A204.1 (cell line): Measurements from ENCODE around the gene FGF22.
"Not testable (repeated sequence)": the region's sequence is repeated elsewhere in the genome, so short reads cannot be mapped to it uniquely, and the experiment has no call there.

ENCODE experiments used
- FAIRE-seq: peaks from 2 replicates; lab custom pipeline; 2012; peaks lifted over from hg19 to GRCh38; lab: Jason Lieb, UNC

FGF22 gene

DNA sequence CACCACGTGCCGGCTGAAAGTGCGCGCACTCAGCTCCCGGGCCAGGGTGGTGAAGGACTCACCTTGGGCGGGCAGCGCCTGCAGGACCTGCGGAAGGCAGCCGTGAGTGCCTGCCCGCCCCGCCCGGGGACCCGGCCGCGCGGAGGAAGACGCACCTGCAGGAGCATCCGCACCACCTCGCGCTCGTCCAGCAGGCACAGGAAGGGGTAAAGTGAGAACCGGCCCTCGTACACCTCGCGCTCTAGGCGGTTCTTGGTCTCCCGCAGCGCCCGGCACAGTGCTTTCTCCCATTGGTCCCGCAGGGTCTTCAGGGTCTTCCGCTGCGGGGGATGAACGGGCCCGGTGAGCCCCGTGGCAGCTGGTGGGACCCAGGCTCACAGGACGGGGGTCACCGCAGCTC lies 17.0 kb upstream of the FGF22 start:
- no peak for FAIRE-seq

DNA sequence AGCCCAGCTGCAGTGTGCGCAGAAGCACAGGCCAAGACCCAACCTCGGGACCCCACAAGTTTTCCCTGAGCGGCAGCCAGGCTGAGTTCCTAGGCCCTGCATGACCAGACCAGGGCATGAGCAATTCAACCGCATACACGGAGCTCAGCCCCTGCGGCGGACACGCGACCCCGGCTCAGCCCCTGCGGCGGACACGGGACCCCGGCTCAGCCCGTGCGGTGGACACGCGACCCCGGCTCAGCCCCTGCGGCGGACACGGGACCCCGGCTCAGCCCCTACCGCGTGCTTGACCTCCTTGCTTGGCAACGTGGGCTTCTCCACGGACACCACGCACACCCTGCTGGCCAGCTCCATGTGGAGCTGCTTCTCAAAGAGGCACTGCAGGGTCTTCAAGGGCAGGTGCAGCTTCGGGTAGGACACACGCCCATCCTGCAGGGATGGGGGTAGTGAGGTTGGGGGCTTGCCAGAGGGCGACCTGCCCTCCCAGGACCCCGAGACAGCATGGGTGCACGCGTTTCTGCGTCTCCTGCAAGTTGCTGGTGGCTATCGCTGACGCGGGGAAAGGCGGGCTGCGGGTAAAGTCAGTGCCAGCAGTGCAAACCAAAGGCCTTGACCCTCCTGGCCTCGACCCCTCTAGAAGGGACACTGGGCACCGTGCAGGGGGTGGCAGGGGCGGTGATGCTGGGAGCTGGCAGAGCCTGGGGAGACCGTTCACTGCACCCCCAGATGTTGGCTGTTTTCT lies 16.3 kb upstream of the FGF22 start:
- FAIRE-seq = no peak

DNA sequence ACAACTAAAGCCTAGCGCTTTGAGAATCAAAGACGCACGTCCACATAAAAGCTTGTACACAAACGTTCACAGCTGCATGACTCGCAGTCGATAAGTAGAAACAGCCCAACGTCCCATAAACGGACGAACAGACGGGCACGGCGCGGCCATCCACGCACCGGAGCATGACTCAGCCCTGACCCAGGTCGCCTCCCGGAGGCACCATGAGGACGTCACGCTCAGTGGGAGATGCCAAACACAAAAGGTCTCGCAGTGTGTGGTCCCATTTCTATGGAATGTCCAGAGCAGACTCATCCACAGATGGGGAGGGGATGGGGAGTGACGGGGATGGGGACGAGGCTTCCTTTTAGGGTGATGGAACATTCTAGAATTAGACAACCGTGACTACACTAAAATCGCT lies 15.7 kb upstream of the FGF22 start:
- no peak for FAIRE-seq

DNA sequence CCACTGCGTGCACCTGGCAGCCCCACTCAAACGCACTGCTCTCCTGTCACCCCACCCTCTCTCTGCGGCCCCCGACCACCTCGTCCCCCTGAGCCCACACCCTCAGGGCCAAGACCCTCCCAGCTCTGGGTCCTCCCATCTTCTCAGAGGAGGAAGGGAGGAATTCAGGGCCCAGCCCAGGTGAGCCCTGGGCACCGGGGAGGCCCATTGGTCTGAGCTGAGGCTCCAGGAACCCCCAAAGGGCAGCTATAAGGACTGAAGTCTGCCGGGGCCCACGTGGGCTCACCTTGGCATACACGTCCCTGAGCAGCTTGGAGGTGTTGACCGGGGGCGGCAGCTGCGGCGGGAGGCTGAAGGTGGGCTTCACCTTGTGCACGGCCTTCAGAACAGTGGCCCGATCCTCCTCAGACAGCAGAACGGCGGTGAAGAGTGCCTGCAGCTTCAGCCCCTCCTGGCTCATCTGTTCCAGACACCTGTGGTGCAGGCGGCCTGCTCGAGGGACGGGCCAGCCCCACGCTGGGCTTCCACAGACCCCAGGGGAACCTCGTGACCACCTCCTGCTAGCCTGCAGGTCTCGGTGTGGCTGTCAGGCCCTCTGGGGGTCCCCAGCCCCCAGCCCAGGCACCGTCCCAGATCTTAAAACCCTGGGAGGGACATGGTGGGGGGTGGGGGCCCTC lies 15.1 kb upstream of the FGF22 start:
- no peak for FAIRE-seq

DNA sequence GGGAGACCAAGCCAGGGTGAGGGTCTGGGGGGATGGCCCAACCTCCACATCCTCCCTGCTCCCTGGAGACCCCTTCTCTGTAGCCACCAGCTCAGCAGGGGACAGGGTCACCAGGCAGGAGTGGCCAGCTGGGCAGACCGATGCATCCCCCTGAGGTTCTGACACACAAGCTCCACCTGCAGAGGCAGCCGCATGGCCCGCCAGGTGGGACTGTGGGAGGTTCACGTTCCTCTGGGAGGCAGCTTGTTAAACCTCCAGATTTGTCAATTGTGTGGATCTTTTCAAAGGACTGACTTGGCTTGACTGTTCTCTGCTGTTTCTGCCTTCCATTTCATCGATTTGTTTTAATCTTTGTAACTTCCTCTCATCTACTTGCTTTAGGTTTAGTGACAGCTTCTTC lies 14.4 kb upstream of the FGF22 start:
- FAIRE-seq = no peak

DNA sequence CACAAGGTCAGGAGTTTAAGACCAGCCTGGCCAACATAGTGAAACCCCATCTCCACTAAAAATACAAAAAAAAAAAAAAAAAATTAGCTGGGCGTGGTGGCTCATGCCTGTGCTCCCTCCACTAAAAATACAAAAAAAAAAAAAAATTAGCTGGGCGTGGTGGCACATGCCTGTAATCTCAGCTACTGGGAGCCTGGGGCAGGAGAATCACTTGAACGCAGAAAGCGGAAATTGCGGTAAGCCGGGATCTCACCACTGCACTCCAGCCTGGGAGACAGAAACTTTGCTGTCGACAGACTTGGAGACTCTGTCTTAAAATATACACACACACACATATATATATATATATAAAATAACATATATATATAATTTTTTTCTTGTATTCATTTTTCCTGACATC lies 13.1 kb upstream of the FGF22 start:
- FAIRE-seq = not testable (repeated sequence)

DNA sequence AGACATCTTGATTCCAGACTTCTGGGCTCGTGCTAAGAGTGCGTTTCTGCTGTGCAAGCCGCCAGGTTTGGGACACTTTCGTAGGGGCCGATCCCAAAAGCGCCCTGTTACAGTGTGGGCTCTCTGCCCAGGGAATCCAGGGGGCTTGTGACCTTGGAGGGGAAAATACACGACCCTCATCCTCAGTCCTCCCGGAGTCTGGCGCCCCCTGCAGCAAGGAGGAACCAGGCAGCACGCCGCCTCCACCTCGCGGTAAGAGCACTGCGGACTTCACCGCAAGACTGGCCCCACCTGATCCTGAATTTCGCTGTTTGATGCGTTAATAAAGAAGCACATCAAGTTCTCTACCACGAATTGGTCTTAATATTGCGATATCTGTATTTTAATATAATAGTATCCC lies 11.5 kb upstream of the FGF22 start:
- FAIRE-seq = no peak

DNA sequence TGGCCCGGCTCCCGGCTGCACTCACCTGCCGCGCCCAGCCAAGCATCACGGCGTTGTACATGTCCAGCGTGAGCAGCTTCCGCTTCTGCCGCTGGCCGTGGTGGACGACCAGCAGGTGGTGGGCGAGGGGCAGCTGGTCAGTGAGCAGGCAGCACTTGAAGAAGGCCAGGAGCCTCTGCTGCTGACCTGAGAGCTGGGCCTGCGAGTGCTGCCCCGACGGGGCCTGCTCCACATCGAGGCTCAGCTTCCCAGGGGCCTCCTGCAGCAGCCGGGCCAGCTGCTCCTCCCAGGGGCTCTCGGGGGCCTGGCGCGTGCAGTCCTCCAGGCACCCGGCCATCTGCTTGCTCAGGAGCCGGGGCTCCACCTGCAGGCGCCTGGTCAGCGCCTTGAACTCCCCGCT lies 10.2 kb upstream of the FGF22 start:
- not testable (repeated sequence) for FAIRE-seq

DNA sequence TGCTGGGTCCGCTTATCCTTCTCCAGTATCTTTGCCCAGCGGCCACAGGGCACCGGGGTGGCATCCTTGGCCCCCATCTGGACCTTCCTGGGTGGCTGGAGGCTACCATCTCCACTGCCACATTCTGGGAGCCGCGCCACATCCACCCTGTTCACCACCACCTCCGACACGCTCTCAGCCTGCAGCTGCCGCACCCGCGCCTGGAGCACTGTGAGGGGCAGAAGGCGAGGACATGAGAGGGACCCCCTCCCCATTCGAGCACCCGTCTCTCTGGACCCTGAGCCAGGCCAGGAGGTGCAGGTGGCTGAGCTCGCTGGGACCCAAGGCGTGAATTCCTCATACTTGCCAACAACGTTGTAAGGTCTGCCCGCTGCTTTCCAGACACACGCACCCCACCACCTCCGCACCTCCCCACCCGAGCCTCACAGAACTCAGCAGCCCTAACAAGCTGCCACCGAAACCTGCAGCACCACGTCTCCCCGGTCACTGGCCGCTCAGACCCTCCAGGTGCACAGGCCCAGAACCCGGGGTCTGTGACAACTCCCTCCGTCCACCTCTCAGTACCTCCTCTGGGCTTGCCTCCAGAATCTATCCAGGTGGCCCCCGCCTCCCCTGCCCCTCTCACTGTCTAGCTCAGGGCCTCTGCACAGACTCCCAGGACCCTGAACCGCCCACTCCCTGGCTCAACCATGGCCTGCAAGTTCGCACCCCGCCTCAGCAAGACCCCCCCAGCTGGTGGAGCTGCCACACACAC lies 9.5 kb upstream of the FGF22 start:
- FAIRE-seq = no peak

DNA sequence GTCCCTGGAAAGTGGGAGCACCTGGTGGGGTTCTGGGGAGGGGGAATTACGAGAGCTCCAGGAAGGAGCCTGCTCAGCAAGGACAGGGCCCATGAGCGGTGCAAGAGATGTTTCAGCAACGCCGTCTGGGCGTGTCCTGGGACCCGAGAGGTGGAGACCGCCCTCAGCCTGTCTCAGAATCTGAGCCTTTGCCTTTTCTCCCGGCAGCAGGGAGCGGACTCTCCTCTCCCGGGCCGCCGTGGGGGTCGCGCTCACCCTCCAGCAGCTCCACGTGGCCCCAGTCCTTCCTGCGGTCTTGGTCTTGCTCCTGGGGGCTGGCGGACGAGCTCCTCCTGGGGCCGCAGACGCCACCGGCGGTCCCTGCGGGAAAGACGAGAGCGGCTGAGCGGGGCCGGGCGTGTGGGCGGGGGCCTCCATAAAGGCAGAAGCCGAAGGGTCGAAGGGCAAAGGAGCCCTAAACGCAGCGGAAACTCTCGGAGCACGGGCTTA lies 7.1 kb upstream of the FGF22 start:
- FAIRE-seq = no peak

DNA sequence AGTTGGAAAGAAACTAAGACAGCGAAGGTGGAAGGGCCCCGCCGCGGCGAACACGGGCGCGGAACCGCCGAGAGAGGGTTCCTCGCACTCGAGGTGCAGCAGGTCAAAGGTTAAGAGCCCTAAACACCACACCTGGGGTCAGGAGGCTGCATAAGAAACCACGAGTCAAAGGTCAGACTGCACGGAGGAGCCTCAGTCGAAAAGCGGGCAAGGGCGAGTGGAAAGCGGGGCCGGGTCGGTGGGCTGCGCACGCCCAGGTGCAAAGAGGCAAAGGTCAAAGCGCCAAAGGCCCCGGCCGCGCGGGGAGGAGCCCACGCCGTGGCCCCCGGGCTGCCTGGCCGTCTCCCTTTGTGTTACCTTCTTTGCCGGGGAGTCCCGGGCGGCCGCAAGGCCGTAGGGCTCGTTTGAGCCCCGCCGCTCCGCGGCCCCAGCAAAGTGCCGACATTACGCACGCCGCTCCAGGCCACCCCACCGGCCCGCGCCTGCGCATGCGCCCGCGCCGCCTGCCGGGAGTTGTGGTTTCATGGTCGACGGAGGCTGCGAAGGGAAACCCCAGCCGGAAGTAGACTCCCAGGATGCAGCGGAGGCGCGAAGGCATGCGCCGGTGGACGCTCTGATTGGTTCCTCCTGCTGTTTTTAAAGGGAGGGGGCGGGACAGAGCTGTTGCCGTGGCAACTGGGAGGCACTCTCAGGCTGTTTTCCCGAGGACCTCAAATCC lies 6.5 kb upstream of the FGF22 start, which contains the start of gene POLRMT:
Gene POLRMT, minus strand, starts transcription at position 470 of the 718 bp plus-strand sequence. Its CDS starts 25 bp downstream, at position 445.
- FAIRE-seq = peak; percentile 84

DNA sequence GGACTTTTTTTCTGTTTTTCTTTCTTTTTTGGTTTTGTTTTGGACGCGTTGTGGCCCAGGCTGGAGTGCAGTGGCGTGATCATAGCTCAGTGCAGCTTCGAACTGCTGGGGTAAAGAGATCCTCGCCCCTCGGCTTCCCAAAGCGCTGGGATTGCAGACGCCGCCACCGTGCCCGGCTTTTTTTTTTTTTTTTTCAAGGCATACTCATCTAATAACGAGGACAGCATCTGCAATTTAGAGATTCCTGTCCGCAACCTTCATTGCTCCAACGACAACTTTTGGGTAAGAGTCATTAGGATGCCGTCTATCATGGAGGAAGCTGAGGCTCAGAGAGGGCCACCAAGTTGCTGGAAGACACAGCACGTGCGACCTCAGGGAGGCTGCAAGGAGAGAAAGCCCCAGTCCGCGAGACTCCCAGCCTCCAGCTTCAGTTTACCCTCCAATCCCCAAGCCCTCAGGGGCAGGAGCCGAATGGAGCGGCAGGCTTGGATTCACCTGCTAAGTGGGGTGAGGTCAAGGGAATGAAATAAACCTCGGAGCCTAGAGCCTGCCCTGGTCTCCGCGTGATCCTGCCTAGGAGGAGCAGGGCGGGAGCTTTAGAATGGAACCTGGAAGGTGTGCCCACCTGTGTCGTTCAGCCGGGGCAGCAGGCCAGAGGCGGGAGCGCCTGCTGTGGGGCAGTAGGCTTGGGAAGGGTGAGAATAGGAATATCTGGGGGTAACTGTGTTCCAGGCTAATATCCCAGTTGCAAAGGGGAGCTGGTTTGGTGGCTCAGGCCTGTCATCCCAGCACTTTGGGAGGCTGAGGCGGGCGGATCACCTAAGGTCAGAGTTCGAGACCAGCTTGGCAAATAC lies 5.7 kb upstream of the FGF22 start:
- no peak for FAIRE-seq

DNA sequence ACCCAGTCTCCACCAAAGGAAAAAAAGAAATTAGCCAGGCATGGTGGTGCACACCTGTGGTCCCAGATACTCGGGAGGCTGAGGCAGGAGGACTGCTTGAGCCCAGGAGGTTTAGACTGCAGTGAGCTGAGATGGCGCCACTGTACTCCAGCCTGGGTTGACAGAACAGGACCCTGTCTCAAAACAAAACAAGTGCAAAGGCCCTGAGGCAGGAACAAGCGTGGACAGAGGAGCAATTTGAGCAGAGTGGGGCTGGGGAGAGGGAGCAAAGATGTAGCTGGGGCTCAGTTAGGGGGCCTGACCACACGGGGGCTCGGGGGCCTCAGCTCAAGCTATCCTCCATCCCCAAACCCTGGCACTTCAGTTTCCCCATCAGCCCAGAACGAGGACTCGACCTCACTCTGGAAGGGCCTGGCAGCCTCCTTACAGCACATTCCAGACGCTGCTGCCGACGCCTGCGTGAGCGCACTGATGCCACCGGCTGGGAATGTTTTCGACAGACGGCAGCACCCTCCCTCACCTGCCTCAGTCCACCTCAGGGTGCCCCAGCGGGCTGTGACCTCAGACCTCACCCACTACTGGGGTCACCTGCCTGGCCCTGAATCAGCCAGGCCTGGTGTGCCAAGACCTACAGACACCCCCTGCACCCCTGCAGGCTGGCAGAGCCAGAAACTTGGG lies 4.6 kb upstream of the FGF22 start:
- no peak for FAIRE-seq

DNA sequence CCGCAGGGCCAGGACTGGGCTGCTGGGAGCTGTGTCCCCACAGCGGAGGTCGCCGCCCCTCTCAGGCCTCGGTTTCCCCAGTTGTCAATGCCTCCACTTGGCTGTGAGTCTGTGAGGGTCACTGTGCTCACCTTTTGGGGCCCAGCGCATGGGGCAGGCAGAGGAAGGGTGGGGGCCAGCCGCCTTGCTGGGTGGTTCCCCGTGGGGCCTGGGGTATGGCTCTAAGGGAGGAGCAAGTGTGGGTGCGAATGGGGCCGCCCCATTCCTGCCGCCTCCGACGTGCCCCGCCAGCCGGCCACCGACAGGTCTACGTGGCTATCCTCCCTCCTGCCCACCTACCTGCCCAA lies 800 bp upstream of the FGF22 start:
- FAIRE-seq = no peak

DNA sequence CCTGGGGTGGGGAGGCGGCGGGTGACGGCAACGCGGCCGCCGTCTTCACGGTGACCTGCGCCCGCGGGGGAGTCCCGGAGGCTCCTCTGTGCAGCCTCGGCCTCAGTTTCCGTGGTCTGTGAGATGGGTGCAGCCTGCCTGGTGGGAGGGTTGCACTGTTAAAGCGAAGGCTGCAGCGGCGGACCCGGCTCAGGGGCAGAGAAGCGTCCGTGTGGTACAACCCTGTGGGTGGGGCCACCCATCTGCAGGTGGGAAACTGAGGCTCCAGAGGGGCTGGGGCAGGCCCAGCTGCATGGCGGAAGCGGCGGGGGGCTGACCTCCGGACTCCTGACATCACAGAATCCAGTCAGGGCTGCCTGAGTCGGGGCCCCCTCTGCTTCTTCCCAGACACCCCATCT lies 481 bp downstream of the FGF22 start:
- FAIRE-seq = no peak

DNA sequence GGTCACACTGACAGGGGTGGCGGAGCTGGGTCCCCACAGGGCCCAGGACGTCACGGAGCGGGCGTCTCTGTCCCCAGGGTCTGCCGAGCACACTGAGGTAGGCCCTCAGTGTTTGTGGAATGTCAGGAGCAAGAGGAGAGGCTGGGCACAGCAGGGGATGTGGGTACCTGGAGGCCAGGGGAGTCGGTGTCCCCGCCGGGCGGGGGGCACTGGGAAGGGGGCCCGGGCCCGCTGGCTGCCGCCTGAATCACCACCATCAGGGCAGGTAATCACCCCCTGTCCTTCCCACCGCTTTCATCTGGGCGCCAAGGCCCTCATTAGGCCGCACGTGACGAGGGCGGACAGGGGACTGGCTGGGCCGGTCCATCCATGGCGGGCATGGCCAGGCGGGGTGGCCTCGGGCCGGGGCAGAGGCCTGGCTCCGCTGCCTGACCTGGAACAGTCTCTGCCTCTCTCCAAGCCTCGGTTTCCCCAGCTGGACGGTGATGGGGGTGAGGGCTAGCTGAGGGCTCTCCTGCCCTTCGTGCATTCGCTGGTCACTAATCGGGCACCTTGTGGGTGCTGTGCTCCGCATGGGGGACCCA lies 1.0 kb downstream of the FGF22 start:
- no peak for FAIRE-seq

DNA sequence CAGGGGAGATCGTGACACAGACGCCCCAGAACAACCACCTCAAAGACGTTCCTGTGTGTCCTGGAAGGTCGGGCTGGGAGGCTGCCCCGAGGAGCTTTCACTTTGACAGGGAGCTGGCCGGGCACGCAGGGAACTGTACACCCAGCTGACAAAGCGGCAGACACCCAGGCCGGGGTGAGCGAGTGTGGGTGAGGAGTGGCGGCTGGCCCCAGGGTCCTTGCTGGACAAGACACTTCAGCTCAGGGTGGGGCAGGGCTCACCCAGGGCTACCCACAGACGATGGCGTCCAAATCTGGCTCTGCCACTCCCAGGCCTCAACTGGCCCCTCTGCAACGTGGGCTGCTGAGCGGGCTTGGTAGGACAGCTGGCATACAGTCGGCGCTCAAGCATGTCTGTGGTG lies 2.0 kb downstream of the FGF22 start:
- no peak for FAIRE-seq

DNA sequence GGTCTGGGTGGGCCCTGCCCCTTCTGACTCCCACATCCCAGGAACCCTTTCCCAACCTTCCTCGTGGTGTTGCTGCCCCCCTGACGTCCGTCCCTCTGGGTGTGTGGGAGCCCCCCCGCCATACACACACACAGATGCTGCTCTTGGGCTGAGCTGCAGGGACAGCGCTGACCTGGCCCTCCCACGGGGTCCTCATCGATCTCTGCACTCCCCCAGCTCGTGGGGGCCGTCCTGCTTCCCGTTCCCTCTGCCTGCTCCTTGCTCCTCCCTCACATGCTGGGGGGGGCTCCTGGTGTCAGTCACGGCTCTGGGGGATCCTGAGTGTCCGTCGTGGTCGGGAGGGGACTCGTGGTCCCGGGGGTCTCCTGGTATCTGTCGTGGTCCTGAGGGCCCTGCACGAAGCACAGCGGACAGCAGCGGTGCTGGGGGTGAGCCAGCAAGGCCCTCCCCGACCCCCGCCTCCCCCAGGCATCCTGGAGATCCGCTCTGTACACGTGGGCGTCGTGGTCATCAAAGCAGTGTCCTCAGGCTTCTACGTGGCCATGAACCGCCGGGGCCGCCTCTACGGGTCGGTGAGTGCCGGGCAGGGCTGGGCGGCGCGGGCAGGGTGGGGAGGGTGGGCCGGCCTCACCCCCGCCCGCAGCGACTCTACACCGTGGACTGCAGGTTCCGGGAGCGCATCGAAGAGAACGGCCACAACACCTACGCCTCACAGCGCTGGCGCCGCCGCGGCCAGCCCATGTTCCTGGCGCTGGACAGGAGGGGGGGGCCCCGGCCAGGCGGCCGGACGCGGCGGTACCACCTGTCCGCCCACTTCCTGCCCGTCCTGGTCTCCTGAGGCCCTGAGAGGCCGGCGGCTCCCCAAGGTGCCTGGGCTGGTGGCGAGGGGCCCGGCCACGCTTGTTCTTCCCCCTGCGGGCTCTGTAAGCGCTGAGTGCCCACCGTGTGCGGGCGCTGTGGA lies 3.4 kb downstream of the FGF22 start:
- no peak for FAIRE-seq

DNA sequence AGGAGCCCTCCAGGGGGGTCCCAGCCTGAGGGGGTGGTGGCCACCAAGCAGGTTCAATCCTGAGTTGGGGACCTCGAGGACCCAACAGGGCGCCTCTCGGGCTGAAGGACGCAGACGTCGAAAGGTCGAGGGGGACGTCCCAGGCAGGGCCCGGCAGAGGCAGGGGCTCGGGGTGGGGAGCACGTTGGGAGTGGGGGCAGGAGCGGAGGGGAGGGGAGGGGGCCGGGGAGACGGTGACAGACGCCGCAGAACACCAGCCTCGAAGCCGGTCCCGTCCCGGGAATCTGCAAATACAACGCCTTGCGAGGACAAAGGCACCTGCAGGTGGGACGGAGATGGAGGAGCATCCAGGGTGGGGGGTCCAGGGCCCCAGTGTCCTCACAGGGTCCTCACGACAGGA lies 4.1 kb downstream of the FGF22 start:
- no peak for FAIRE-seq
